ENCODE data around the gene FANCG.

Gene FANCG

DNA sequence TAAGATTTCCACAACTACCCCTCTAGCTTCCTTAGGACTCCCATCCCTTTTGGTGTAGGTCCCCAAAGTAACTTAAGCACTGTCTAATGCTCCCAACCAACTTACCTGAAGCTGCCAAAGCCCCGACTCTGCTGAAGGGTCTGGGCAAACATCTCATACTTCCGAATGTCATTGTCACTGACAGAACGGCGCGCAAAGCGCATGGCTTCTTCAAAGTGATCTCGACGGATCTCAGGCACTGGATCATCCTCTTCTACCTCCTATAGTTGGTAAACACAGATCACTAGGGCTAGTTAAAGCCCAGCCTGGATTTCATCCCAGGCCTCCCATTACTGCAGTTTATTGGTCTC, 22.5 kb downstream of the FANCG start:
- DNase-seq: no peak

DNA sequence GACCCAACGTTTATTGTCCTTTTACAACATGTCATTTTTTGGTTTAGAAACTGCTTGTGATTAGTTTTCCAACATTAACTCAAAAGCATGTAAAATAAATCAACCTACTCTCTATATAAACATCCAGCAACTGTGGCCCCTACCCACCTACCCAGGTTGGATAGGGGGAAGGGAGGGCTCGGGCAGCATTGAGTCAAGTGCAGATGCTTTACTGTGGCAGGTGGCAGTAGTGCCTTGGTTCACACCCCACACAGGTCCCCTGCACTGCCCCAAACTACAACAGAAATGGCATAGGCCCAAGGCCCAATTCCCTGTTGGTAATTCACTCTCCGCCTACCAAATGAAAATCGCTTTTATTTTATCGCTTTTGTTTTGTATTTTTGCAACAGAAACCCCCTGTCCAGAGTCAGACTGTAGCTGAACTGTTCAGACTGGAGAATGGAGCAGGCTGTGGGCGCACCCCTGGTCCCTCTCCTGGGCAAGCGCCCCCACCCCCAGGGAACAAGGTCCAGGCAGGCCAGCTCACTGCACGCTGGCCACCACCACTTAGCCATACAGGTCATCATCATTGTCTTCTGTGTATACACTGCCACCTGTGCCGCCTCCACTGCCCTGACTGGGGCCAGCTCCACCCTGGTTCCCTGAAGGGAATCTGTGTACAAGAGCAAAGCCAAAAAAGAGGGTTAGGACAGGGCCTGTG, 23.0 kb downstream of the FANCG start:
- DNase-seq: no peak

DNA sequence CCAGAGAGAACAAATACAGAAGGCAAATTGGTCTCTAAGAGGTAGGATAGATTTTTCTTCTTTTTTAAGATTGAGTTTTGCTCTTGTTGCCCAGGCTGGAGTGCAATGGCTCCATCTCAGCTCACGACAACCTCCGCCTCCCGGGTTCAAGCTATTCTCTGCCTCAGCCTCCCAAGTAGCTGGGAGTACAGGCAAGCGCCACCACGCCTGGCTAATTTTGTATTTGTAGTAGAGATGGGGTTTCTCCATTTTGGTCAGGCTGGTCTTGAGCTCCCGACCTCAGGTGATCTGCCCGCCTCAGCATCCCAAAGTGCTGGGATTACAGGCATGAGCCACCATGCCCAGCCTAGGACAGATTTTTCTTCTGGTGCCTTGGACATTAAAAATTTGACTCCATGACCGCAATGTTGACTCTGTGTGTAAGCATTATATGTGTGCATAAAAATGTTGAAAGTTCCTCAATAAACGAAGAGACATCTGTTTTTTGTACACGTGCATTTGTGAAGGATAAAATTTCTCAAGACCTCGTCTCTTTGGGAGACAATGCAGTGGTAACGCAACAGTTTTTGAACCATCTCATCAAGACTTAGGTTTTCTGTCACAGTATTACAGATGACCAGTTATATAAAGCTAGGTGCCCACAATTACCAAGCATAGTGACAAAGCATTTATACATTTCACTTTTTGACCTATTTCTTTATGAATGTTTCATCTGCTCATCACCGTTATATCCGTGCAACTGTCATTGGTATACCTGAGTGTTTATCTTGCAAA, 24.7 kb downstream of the FANCG start:
- no peak for DNase-seq

DNA sequence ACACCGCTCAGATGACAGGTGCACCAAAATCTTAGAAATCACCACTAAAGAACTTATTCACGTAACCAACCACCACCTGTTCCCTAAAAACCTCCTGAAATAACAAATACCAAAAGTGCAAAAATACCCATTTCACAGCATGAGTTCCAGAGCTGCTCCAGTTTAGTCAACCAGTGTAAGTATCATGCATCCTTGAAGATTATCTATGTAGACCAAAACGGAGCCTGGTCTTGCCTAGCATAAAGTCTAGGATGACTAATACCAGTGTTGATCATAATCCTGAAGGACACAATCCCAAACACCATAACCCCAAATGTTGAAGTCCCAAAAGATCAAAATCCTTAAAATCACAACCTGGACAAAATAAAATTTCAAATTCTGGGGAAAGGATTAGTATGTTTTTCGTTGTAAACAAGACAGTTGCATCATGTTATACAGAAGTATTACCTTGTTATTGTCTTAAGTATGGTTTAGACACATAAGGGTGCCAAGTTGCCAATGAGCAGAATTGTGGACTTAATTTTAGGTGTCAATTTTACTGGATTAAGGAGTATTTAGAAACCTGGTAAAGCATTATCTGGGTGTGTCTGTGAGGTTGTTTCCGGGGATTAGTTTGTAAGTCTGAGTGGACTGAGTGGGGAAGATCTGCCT, 25.4 kb downstream of the FANCG start:
- no peak for DNase-seq

DNA sequence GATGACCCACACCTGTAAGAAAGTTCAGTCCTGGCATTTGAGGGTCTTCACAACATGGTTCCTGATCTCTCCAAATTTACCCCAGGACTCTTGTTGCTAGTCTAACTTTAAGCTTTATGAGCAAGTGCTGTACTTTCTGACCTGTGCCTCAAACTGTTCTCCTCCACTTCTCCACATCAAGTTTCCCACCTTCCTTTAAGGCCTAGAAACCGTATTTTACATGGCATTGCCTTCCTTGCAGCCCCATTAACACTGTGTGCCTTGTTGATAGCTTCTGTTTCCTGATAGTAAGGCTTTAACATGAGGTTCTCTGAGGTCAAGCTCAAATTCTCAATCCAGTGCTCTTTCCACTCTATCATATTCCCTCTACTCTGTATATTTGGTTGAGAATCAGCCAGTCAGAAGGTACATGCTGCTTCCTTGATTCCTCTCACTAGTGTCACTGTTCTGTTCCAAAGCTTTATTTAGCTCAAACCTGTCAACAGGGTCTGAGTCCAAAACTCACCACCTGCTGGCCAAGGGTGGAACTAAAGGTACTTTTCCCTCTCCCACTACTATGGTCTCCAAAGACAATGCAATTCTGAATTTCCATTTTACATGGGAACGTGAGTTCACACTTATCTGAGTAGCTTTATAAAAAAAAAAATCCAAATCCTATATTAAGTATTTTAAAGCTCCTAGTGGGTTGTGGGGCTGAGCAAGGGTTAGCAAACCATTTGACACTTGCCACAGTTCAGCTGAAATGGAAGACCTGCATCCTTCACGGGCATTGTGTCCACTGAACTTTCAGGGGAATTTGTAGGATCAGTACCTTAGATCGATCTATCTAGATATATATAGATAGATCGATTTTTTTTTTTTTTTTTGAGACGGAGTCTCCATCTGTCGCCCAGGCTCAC, 28.4 kb downstream of the FANCG start:
- DNase-seq: peak; percentile 69

DNA sequence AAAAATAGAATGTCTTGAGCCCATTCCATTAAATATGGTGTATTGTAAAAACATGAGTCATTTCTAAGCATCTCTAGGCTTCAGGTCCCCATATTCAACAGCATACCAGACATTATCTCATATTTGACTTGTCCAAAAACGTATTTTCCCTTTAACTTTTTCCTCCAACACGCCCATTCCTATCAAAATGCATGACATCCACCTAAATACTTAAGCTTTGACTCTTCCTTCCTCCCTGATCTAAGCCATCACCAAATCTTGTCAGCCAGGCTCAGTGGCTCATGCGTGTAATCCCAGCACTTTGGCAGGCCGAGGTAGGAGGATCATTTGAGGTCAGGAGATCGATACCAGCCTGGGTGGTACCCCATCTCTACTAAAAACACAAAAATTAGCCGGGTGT, 31.2 kb downstream of the FANCG start:
- no peak for DNase-seq

DNA sequence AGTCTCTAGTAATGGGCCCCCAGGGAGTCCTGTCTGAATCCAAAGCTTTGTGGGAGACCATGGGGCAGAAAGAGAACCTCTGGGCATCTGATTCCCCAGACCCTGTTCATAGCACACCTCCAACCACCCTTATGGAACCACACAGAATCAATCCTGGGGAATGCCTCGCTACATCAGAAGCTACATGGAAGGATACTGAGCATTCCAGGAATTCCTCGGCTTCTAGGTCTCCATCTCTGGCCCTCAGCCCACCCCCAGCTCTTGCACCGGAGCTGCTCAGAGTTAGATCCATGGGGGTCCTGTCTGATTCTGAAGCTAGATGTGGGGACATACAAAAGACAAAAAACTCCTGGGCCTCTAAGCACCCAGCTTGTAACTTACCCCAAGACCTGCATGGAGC, 35.7 kb downstream of the FANCG start:
- no peak for DNase-seq

DNA sequence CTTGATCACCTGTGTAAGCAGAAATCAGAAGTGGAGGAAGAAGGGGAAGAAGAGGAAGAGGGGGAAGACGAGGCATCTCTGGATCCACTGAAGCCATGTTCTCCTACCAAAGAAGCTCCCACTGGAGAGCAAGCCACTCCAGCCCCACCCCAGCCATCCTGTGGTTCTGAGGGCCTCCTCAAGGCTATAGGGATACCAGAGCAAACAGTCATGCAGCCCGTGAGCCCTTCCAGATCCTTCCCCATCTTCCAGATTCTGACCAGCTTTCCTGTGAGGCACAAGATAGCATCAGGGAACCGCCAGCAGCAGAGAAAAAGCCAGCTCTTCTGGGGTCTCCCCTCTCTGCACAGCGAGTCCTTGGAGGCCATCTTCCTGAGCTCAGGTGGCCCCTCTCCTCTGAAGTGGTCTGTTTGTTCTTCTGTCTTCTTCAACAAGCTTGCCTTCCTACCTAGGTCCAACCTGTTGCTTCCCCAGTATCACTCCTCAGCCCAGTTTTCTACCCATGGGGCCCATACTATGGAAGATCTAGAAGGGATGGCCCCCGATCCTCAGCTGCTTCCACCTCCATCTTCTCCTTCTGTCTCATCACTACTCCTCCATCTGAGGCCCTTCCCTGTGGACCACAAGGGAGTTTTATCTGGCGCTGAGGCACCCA, 36.7 kb downstream of the FANCG start:
- DNase-seq: no peak

DNA sequence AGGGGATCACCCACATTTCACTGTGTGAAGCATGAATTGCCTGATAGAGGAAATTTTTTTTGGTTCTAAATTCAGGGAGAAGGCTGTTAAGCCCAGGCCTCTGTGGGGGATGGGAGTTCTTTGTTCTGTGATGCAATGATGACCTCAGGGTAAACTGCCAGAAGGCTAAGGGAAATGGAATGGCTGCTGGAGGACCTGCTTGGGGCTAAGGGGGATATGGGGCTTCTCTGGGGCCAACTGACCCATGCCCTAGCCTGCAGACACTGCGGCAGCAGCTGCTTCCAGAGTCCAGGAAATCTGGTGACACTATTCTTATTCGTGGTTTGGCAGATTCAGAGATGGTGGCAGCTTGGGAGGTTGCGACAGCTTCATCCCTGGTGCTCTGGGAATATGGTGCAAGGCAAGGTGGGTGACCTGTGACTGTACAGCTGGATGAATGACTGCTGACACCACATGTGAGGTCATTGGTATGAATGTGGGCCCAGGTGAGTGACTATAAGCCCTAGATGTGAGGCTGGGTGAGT, 37.6 kb downstream of the FANCG start:
- no peak for DNase-seq

DNA sequence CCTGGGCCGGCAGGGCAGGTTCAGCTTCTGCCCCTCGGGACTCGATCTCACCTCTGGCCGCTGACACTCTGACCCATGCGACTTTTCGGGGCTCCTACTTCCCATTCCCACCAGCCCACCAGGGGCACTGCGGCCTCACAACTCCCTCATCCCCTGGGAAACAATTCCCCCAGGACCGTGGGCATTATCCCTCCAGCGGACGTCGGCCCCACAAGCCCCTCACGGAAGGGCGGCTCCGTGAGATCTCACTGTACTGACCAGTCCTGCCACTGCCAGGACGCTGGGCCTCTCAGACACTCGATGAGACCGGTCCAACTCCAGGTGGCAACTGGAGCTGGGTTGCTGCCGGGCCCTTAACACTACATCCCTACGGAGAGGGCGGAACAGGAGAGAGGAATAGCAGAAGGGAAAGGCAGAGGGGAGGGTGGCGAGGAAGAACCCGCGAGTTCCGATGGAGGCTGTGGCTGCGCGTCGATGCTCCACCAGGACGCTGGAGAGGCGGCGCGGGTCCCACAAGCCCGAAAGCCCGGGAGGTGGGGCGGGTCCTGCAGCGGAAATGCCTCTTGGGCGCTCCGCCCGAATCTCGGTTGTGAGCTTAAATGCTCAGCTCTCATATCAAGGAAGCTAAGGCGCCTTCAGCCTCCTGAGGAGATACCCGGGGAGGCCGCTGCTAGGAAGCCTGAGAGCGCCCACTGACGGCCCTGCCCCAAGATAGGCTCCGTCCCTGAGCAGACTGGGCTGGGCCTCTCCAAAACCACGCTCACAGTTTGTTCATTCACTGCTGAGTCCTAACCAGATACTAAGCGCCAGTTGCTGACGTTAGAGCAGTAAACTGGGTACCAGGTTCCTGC, 43.7 kb downstream of the FANCG start:
- DNase-seq: no peak

DNA sequence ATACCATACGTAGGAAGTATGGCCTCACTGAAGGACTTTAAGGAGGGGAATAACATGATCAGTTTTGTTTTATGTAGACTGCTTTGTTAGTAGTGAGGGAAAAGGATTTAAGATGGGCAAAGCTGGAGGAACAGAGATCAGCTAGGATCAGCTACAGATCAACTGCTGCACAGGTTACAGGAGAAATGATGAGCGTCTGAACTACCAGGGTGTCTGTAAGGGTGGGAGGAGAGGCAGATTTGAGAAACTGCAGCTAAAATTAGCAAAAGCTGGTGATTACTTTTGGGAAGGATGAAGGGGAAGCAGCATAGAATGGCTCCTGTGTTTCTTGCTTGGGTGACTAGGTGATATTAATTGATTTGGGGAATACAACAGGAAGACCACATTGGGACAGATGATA, 46.6 kb downstream of the FANCG start:
- no peak for DNase-seq

DNA sequence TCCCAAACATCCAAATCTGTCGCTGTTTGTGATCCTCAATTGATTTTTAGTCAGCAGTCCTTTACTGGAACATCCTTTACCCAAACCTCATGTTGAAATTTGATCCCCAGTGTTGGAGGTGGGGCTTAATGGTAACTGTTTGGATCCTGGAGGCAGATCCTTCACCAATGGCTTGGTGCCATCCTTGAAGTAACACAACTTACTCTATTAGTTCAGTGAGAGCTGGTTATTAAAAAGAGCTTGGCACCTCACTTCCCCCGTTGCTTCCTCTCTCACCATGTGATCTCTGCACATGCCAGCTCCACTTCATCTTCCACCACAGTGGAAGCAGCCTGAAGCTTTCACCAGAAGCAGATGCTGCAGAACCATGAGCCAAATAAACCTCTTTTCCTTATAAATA, 49.9 kb downstream of the FANCG start:
- no peak for DNase-seq

DNA sequence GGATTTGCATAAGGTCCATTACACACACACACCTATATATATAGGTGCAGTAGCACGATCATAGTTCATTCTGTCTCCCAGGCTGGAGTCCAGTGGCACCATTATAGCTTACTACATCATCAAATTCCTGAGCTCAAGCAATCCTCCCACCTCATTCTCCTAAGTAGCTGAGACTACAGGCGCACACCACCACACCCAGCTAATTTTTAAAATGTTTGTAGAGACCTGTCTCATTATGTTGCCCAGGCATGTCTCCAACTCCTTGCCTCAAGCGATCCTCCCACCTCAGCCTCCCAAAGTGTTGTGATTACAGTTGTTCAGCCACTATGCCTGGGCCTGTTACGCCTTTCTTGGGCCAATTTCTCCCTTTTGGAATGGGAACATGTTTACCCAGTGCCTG, 50.5 kb downstream of the FANCG start:
- DNase-seq: no peak

DNA sequence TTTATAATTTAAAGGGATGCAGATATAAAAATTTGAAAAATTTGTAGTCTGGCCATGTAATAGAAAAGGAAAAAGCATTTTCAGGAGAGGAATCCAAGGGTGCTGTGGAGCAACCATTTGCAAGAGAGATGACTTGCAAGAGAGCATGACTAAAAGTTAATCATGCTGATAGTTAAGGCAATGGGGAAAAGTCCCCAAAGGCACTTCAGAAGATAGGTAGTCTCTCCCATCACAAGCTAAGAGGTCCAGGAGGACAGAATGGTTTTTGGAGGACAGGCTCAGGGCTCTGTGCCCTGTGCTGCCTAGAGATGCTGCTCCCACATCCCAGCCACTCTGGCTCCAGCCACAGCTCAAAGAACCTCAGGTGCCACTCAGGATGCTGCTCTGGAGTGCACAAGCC, 51.4 kb downstream of the FANCG start:
- DNase-seq: no peak

DNA sequence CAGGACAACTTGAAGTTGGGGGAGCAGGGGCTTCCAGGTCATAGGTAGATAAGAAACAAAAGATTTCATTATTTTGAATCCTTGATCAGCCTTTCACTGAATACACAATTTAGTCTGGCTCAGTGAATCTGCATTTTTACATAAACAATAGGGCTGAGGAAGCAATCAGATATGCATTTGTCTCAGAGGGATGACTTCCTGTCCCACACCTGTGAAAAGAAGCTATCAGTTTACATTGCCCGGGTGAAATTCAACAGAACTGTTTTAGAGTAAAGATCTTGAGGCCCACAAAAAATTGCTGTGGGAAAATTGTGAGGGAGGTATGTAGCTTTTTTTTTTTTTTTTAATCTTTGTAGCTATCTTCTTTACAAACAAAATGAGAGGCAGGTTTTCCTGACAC, 51.9 kb downstream of the FANCG start:
- no peak for DNase-seq

DNA sequence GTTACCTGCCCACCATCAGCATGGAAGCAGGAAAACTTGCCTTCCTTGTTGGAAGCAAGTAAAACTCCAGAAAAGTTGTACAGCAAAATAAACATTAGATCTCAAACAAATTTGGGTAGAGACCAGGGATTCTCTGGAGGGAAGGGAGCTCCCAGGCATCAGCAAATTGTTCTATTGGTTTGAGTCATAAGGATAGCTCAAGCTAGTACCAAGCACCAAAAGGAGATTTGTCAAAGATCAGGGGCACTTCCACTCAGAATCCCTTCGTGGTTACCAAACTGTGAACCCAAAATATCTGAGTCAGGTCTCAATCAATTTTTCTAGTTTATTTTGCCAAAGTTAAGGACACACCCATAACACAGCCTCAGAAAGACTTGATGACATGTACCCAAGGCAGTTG, 52.4 kb downstream of the FANCG start:
- DNase-seq: no peak

DNA sequence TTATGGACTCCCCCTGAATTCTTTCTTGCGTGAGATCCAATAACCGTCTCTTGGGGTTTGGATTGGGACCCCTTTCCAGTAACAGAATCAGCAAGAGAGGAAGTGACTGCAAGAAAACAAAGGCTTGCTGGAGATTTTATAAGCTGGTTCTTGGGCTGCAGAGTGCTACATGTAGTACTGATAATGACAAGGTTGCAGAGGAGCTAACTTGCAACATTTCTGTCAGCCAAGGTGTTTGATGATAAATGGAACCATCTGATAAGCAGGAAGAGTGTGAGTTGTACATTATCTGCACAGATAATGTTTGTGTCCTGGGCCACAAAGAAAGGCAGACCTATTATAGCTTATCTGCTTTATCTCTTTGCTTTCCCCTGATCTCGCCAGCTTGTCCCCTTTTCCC, 53.1 kb downstream of the FANCG start:
- DNase-seq: no peak
